ENCODE data around the gene ATXN1.

DNA sequence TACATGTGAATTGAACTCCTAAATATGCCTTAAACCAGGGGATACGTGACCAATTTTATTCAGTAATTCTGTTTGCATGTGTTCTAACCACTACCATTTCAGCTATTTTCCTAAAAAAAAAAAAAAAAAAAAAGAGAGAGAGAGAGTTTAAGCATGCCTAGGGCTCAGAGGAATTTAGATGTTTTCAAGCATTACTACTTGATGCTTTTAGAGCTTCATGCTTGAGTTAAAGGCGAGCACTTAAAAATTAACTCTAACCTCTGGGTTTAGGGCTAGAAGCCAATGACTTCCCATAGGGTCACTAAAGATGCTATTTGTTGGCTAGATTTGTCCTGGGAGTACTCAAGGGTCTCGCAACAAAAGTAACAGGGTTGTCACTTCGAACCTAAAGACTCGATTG is 217.7 kb downstream of the ATXN1 start:
- TF ChIP-seq, protein P1, sequence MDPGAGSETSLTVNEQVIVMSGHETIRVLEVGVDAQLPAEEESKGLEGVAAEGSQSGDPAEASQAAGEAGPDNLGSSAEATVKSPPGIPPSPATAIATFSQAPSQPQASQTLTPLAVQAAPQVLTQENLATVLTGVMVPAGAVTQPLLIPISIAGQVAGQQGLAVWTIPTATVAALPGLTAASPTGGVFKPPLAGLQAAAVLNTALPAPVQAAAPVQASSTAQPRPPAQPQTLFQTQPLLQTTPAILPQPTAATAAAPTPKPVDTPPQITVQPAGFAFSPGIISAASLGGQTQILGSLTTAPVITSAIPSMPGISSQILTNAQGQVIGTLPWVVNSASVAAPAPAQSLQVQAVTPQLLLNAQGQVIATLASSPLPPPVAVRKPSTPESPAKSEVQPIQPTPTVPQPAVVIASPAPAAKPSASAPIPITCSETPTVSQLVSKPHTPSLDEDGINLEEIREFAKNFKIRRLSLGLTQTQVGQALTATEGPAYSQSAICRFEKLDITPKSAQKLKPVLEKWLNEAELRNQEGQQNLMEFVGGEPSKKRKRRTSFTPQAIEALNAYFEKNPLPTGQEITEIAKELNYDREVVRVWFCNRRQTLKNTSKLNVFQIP (CRISPR knock-in tag; IDR thresholded peaks at IDR 0.05; ENCODE audit: borderline replicate concordance, low read depth): no peak
- TF ChIP-seq RARB (CRISPR knock-in tag; IDR thresholded peaks at IDR 0.05): no peak
- TF ChIP-seq BACH2 (CRISPR knock-in tag; IDR thresholded peaks at IDR 0.05; ENCODE audit: borderline replicate concordance): no peak
- TF ChIP-seq, protein P2, sequence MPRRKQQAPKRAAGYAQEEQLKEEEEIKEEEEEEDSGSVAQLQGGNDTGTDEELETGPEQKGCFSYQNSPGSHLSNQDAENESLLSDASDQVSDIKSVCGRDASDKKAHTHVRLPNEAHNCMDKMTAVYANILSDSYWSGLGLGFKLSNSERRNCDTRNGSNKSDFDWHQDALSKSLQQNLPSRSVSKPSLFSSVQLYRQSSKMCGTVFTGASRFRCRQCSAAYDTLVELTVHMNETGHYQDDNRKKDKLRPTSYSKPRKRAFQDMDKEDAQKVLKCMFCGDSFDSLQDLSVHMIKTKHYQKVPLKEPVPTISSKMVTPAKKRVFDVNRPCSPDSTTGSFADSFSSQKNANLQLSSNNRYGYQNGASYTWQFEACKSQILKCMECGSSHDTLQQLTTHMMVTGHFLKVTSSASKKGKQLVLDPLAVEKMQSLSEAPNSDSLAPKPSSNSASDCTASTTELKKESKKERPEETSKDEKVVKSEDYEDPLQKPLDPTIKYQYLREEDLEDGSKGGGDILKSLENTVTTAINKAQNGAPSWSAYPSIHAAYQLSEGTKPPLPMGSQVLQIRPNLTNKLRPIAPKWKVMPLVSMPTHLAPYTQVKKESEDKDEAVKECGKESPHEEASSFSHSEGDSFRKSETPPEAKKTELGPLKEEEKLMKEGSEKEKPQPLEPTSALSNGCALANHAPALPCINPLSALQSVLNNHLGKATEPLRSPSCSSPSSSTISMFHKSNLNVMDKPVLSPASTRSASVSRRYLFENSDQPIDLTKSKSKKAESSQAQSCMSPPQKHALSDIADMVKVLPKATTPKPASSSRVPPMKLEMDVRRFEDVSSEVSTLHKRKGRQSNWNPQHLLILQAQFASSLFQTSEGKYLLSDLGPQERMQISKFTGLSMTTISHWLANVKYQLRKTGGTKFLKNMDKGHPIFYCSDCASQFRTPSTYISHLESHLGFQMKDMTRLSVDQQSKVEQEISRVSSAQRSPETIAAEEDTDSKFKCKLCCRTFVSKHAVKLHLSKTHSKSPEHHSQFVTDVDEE (CRISPR knock-in tag; IDR thresholded peaks at IDR 0.05): no peak
- no peak for TF ChIP-seq CSDC2 (CRISPR knock-in tag; IDR thresholded peaks at IDR 0.05)
- TF ChIP-seq TOX (CRISPR knock-in tag; IDR thresholded peaks at IDR 0.05; ENCODE audit: borderline replicate concordance): no peak
- no peak for TF ChIP-seq ZFP3 (CRISPR knock-in tag; IDR thresholded peaks at IDR 0.05)
- TF ChIP-seq, protein P3, sequence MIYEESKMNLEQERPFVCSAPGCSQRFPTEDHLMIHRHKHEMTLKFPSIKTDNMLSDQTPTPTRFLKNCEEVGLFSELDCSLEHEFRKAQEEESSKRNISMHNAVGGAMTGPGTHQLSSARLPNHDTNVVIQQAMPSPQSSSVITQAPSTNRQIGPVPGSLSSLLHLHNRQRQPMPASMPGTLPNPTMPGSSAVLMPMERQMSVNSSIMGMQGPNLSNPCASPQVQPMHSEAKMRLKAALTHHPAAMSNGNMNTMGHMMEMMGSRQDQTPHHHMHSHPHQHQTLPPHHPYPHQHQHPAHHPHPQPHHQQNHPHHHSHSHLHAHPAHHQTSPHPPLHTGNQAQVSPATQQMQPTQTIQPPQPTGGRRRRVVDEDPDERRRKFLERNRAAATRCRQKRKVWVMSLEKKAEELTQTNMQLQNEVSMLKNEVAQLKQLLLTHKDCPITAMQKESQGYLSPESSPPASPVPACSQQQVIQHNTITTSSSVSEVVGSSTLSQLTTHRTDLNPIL (CRISPR knock-in tag; IDR thresholded peaks at IDR 0.05; ENCODE audit: low read depth): no peak
- TF ChIP-seq, protein P4, sequence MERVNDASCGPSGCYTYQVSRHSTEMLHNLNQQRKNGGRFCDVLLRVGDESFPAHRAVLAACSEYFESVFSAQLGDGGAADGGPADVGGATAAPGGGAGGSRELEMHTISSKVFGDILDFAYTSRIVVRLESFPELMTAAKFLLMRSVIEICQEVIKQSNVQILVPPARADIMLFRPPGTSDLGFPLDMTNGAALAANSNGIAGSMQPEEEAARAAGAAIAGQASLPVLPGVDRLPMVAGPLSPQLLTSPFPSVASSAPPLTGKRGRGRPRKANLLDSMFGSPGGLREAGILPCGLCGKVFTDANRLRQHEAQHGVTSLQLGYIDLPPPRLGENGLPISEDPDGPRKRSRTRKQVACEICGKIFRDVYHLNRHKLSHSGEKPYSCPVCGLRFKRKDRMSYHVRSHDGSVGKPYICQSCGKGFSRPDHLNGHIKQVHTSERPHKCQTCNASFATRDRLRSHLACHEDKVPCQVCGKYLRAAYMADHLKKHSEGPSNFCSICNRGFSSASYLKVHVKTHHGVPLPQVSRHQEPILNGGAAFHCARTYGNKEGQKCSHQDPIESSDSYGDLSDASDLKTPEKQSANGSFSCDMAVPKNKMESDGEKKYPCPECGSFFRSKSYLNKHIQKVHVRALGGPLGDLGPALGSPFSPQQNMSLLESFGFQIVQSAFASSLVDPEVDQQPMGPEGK (CRISPR knock-in tag; IDR thresholded peaks at IDR 0.05; ENCODE audit: borderline replicate concordance): no peak
- TF ChIP-seq TCF4 (CRISPR knock-in tag; IDR thresholded peaks at IDR 0.05; ENCODE audit: borderline replicate concordance): no peak
- TF ChIP-seq GLIS3 (CRISPR knock-in tag; IDR thresholded peaks at IDR 0.05): no peak
- TF ChIP-seq, protein P5, sequence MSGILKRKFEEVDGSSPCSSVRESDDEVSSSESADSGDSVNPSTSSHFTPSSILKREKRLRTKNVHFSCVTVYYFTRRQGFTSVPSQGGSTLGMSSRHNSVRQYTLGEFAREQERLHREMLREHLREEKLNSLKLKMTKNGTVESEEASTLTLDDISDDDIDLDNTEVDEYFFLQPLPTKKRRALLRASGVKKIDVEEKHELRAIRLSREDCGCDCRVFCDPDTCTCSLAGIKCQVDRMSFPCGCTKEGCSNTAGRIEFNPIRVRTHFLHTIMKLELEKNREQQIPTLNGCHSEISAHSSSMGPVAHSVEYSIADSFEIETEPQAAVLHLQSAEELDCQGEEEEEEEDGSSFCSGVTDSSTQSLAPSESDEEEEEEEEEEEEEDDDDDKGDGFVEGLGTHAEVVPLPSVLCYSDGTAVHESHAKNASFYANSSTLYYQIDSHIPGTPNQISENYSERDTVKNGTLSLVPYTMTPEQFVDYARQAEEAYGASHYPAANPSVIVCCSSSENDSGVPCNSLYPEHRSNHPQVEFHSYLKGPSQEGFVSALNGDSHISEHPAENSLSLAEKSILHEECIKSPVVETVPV (CRISPR knock-in tag; IDR thresholded peaks at IDR 0.05): no peak
